NB4 (cell line): ENCODE measurements around the gene DGKB.

Experiments used
- CTCF ChIP-seq: IDR thresholded peaks from one replicate; pipeline ENCODE4 v1.5.1; 2012; ENCODE audit warnings: low read depth, low read length
- POLR2A ChIP-seq: IDR thresholded peaks from 2 replicates; pipeline ENCODE4 v1.6.1; 2011; ENCODE audit warnings: mild to moderate bottlenecking; ENCODE audit not compliant: insufficient read length; ENCODE audit errors: extremely low read depth

- TF ChIP-seq CTCF (no peak), POLR2A (no peak)
Measured at GRCh38 chr7:14818871-14819270, 83.7 kb downstream of the DGKB start.
